ENCODE data around the gene KRTAP12-1.

The KRTAP12-1 gene

GRCh38 chr21:44640761-44641160 is 41.2 kb downstream of the KRTAP12-1 start:
- no peak for TF ChIP-seq GATA3 (IDR thresholded peaks at IDR 0.05; ENCODE audit: low read depth, low read length)
- TF ChIP-seq GATA2 (IDR thresholded peaks at IDR 0.05; ENCODE audit: low read depth, low read length) = no peak

- TF ChIP-seq GATA3 (IDR thresholded peaks at IDR 0.05; ENCODE audit: low read depth, low read length) (no peak), GATA2 (IDR thresholded peaks at IDR 0.05; ENCODE audit: low read depth, low read length) (no peak)
These were observed 42.7 kb downstream of the KRTAP12-1 start for GRCh38 chr21:44639331-44639655.

DNA sequence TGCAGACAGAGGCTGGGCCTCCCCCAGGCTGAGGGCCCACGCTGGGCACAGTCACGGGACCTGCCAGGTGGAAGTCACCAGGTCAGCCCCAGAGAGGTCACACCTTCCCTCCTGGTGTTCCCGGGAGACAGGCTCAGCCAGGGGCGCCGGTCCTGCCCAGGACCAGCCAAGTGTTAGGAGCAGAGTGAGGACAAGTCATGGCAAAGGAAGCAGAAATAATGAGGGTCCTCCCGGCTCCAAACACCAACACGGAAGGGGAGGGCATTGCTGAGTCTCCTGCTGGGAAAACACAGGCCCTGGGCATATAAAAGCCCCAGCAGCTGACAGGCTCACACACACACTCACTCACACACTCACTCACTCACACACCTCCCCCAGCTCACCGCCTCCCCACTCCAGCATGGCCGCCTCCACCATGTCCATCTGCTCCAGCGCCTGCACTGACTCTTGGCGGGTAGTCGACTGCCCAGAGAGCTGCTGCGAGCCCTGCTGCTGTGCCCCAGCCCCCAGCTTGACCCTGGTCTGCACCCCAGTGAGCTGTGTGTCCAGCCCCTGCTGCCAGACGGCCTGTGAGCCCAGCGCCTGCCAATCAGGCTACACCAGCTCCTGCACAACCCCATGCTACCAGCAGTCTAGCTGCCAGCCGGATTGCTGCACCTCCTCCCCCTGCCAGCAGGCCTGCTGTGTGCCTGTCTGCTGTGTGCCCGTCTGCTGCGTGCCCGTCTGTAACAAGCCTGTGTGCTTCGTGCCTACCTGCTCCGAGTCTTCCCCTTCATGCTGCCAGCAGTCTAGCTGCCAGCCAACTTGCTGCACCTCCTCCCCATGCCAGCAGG is 44.7 kb downstream of the KRTAP12-1 start, which contains the start of gene KRTAP10-10:
KRTAP10-10 (plus strand) TSS at position 339 of the 833 bp plus-strand sequence; CDS start at position 401, 62 bp downstream.
- TF ChIP-seq GATA2 (IDR thresholded peaks at IDR 0.05; ENCODE audit: low read depth, low read length) (no peak), GATA3 (IDR thresholded peaks at IDR 0.05; ENCODE audit: low read depth, low read length) (no peak)

DNA sequence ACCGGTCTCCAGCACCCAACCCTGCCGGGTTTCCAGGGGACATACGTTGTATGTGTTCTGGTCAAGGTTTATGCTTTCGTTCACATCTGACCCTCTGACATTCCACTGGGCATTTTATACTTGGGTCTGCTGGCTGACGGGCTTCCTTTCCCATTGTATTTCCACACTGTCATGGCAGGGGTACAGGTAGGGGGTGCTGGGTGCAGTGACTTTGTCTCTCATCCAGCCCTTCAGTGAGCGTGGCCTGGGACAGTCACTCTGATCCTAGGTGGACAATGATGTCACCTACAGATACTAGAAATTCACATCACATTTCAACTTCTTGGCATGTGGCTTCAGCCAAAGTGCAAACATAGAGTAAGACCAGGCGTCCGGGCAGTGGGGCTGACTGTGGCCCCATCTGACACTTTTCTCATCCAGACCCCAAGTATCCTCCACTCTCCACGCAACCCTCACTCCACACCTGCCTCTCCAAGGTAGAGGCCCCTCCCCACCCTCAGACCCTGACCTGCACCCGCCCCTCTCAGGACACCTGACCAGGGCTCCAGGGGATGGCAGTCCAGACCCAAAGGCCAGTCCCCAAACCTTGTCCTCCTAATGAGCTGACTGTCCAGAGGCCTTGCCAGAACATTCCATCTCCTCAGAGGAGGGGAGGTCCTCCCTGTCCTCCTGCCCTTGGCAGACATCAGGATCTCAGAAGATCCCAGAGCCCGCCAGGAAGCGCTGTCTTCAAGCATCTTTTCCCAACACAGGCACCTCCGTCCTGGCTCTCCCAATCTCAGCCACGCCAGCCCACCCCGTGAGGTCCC is 45.5 kb downstream of the KRTAP12-1 start:
- TF ChIP-seq GATA2 (IDR thresholded peaks at IDR 0.05; ENCODE audit: low read depth, low read length) (no peak), GATA3 (IDR thresholded peaks at IDR 0.05; ENCODE audit: low read depth, low read length) (no peak)

DNA sequence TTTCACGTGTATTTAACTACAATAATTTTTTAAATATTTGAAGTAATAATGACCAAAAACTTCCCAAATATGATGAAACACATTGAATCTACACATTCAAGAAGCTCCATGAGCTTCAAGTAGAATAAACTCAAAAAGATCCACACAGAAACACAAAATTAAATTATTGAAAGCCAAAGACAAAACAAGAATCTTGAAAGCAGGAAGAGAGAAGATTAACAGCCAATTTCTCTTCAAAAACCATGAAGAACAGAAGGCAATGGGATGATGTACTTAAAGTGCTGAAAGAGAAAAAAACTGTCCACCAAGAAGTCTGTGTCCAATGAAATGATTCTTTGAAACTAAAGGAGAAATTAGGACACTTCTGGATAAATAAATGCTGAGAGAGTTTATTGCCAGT is 49.9 kb downstream of the KRTAP12-1 start:
- no peak for TF ChIP-seq GATA3 (IDR thresholded peaks at IDR 0.05; ENCODE audit: low read depth, low read length)
- TF ChIP-seq GATA2 (IDR thresholded peaks at IDR 0.05; ENCODE audit: low read depth, low read length) = no peak

Data from SH-SY5Y (cell line).